Tibial artery (tissue), 4 donors: ENCODE results near the gene FANCC.

Experiments used
- DNase-seq, 2 donors: peaks; one replicate each; pipeline ENCODE4 v3.0.0-alpha.2; 2019
- H3K27ac ChIP-seq, 2 donors: fragments of 200-600 bp; sonication (generic) in 1 of 2; 1 replicate in 1 of 2; 2 replicates in 1 of 2; pipeline ENCODE4 v1.5.1; 2018 to 2019; ENCODE audit warnings: mild to moderate bottlenecking in 1 of 2
- H3K27me3 ChIP-seq, 2 donors: fragments of 200-600 bp; sonication (generic) in 1 of 2; one replicate each; pipeline versions ENCODE4 v1.5.1 to v1.6.0; 2016 to 2019
- H3K36me3 ChIP-seq, 3 donors: fragments of 200-600 bp; sonication (generic) in 2 of 3; one replicate each; pipeline ENCODE4 v1.5.1; 2016 to 2019; ENCODE audit warnings: mild to moderate bottlenecking in 2 of 3
- H3K4me1 ChIP-seq, 4 donors: fragments of 200-600 bp; sonication (generic) in 2 of 4; 1 replicate in 3 of 4; 2 replicates in 1 of 4; pipeline ENCODE4 v1.5.1; 2016 to 2019
- H3K4me3 ChIP-seq, 2 donors: fragments of 200-600 bp; sonication (generic) in 1 of 2; 1 replicate in 1 of 2; 2 replicates in 1 of 2; pipeline ENCODE4 v1.5.1; 2018 to 2019; ENCODE audit warnings: mild to moderate bottlenecking in 2 of 2
- H3K9me3 ChIP-seq, 3 donors: fragments of 200-600 bp; sonication (generic) in 1 of 3; one replicate each; pipeline ENCODE4 v1.5.1; 2016 to 2019
- intact Hi-C: fragments of 100-400 bp; cut with DNase I; formaldehyde crosslinking; loops from one replicate; pipeline ENCODE4 v1.15.0; 2023; ENCODE audit warnings: low total_unique reads
- TF ChIP-seq, protein P1 (sequence below), 2 experiments: fragments of 200-600 bp in 1 of 2; fragments of 450-650 bp in 1 of 2; IDR thresholded peaks; one replicate each; pipeline ENCODE4 v1.5.1; 2017 to 2019; ENCODE audit warnings: antibody characterized with exemption in 2 of 2, mild to moderate bottlenecking in 1 of 2, moderate library complexity in 1 of 2

The FANCC gene

DNA sequence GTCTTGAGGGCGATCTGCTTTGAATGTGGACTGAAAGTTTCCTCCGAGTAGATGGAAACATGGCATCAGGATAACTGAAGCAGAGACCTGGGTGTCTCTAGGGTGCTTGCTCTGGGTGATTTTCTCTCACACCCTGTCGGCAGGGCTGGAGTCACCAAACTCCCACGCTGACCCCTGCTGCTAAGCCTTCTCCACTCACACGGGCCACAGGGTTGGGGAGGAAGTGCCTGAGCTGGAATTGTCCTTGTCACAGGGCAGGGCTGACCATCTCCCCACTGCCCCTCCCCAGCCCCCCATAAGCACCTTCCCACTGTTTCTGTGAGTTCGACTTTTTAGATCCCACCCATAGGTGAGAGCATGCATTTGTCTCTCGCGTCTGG, 212.9 kb downstream of the FANCC start:
- peaks cover 0 to 96% (median 53%) of the 10 kb centered on the region in 4 donors for H3K4me1 ChIP-seq
- TF ChIP-seq, protein P1, sequence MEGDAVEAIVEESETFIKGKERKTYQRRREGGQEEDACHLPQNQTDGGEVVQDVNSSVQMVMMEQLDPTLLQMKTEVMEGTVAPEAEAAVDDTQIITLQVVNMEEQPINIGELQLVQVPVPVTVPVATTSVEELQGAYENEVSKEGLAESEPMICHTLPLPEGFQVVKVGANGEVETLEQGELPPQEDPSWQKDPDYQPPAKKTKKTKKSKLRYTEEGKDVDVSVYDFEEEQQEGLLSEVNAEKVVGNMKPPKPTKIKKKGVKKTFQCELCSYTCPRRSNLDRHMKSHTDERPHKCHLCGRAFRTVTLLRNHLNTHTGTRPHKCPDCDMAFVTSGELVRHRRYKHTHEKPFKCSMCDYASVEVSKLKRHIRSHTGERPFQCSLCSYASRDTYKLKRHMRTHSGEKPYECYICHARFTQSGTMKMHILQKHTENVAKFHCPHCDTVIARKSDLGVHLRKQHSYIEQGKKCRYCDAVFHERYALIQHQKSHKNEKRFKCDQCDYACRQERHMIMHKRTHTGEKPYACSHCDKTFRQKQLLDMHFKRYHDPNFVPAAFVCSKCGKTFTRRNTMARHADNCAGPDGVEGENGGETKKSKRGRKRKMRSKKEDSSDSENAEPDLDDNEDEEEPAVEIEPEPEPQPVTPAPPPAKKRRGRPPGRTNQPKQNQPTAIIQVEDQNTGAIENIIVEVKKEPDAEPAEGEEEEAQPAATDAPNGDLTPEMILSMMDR (IDR thresholded peaks at IDR 0.05): no peak
- no peak for DNase-seq
- H3K4me3 ChIP-seq: no peak overlapping the region
- no peaks in the 10 kb centered on the region for H3K9me3 ChIP-seq
- peak overlapping the region; percentile 58 to 93 for H3K27ac ChIP-seq
- no peaks in the 10 kb centered on the region for H3K27me3 ChIP-seq
- H3K36me3 ChIP-seq: peaks cover 2 to 51% (median 12%) of the 10 kb centered on the region in 3 donors
- intact Hi-C loops: no loop called here

DNA sequence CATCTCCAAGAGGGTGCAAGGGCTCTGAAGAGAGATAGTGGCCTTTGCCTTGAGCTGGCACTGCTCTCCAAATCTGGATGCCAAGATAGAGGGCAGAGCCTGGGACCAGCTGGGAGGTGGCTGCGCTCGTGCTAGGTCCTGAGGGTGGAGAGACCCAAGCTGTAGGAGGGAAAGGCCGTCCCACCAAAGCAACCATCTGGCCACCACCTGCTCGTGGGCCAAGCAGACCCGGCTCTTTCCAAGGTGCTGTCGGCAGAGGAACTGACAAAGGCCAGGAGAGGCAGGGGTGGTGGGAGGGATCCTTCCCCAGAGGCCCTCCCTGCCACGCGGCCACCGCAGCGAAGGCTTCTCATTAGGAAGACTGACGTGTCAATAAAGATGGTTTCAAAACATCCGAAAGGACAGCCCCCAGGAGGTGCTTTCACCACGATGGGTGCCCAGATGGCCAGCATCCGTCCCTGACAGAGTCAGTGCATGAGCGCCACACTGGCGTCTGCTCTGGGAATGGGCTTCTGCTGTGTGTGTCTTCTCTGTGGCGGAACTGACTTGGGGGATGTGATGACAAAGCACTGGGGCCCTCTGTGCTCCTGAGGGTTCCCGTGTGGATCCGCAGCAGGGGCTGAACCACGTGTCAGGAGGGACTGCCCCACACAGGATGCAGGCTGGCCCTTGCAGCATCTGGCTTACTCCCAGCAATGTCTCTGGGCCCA, 213.5 kb downstream of the FANCC start:
- H3K27me3 ChIP-seq: no peaks in the 10 kb centered on the region
- H3K36me3 ChIP-seq: peaks cover 0 to 51% (median 7%) of the 10 kb centered on the region in 3 donors
- no peak for DNase-seq
- TF ChIP-seq, protein P1 (IDR thresholded peaks at IDR 0.05): no peak
- intact Hi-C loops: no loop called here
- peaks cover 0 to 100% (median 56%) of the 10 kb centered on the region in 4 donors for H3K4me1 ChIP-seq
- H3K9me3 ChIP-seq: no peaks in the 10 kb centered on the region
- H3K4me3 ChIP-seq: no peak overlapping the region
- peak overlapping the region; percentile 58 to 93 for H3K27ac ChIP-seq

DNA sequence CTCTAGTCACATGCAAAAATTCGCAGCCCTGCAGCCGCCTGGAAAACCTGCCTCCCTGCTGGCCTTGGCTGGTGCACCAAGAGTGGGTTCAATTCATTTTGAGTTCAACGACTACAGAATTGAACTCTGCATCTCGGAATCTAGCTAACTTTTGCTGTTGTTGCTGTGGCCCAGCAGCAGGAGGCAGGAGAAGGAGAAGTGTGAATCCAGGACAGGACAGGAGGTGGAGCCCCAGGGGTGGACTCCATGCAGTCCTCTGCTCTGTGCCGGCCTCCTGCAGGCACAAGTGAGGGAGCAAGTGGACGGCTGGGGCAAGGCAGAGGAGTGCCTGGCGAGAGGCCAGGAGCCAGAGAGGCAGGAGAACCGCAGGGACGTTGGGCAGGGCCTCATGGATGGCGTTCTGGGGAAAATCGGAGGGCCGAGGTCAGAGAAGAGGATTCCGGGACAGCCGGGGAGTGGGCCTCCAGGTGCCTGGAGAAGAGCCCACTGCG, 214.2 kb downstream of the FANCC start:
- Histone ChIP-seq H3K4me1 (peaks cover 0 to 100% (median 58%) of the 10 kb centered on the region in 4 donors), H3K4me3 (no peak overlapping the region), H3K27me3 (no peaks in the 10 kb centered on the region), H3K9me3 (no peaks in the 10 kb centered on the region), H3K27ac (peak overlapping the region; percentile 58 to 93), H3K36me3 (peaks cover 0 to 51% (median 4%) of the 10 kb centered on the region in 3 donors)
- intact Hi-C loops: no loop called here
- TF ChIP-seq, protein P1 (IDR thresholded peaks at IDR 0.05): peak in 1 of 2 experiments; percentile 4
- no peak for DNase-seq

DNA sequence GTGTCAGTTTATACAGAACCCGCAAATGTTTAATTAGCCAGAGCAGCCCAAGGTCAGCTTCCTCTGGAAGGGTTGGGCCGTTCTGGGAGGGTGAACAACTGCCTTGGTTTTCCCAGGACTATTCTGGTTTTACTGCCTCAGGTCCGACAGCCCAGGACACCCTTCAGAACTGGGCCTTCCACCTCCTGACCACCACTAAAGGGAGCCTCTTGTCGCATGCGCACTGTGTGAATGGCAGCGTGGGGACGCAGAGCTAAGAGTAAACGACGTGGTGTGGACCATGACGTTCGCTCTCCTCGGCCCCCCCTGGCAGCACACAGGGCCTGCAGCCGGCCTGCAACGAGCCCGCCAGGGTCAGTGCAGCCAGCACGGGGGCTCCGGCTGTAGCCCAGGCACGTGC, 214.9 kb downstream of the FANCC start:
- H3K4me1 ChIP-seq: peaks cover 0 to 99% (median 54%) of the 10 kb centered on the region in 4 donors

DNA sequence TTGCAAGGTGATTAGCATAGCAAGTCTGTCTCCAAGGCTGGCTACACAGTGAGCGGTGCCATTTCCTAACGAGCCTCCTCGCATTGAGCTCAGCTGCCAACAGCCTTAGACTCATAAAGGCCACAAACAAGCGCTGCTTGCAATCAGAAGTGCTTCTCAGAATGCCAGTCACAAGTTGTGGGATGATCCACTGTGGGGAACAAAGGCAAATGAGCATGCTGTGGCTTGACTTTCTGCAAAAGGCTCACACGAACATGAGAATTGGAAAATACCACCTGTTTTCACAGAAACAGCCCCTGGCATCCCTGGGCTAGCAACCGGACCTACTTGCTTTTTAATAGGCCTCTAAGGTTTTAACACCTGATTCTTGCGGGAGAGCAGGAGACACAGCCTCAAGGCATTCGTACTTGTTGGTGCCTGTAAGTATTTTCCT, 215.5 kb downstream of the FANCC start:
- Histone ChIP-seq H3K36me3 (peaks cover 0 to 51% (median 4%) of the 10 kb centered on the region in 3 donors), H3K9me3 (no peaks in the 10 kb centered on the region), H3K27ac (peak overlapping the region; percentile 2 to 93), H3K4me1 (peaks cover 0 to 98% (median 49%) of the 10 kb centered on the region in 4 donors), H3K4me3 (no peak overlapping the region), H3K27me3 (no peaks in the 10 kb centered on the region)
- intact Hi-C loops: no loop called here
- TF ChIP-seq, protein P1 (IDR thresholded peaks at IDR 0.05): no peak
- DNase-seq: no peak

More for the DNA sequence above, 214.9 kb downstream of the FANCC start:
- DNase-seq: no peak
- Histone ChIP-seq H3K27ac (peak overlapping the region in 1 of 2 donors; percentile 93), H3K27me3 (no peaks in the 10 kb centered on the region), H3K36me3 (peaks cover 0 to 47% (median 4%) of the 10 kb centered on the region in 3 donors), H3K4me3 (no peak overlapping the region), H3K9me3 (no peaks in the 10 kb centered on the region)
- TF ChIP-seq, protein P1 (IDR thresholded peaks at IDR 0.05): no peak
- intact Hi-C loops: no loop called here
